Omental fat pad (tissue), 4 donors: ENCODE data around the gene ATP1B3. TPM values are rescaled to one million over a fixed set of nuclear protein-coding genes. Genes with fewer than 3 reads are reported as not detected.

ENCODE experiments used
- ATAC-seq: fragments of 150-250 bp; one replicate; pipeline ENCODE4 v1.9.1; 2016; ENCODE audit warnings: mild to moderate bottlenecking, moderate library complexity; ENCODE audit not compliant: low FRiP score
- DNase-seq: peaks from one replicate; pipeline ENCODE4 v3.0.0-alpha.2; 2019; ENCODE audit warnings: low spot score
- total RNA-seq, 4 donors: library from RNA; depleted of rRNA; stranded (reverse); fragments of >200 nt; gene quantifications; one replicate each; pipeline ENCODE4 v1.1.0, GENCODE V29; 2016
- TF ChIP-seq, protein P1 (sequence below), 3 donors: fragments of 450-650 bp; IDR thresholded peaks; one replicate each; pipeline ENCODE4 v1.5.1; 2016 to 2017; ENCODE audit warnings: antibody characterized with exemption in 3 of 3, mild to moderate bottlenecking in 3 of 3, moderate library complexity in 2 of 3

ATP1B3 gene
- total RNA-seq, 4 donors from 2014 or later, result 70.8 to 487 (median 228) TPM

DNA sequence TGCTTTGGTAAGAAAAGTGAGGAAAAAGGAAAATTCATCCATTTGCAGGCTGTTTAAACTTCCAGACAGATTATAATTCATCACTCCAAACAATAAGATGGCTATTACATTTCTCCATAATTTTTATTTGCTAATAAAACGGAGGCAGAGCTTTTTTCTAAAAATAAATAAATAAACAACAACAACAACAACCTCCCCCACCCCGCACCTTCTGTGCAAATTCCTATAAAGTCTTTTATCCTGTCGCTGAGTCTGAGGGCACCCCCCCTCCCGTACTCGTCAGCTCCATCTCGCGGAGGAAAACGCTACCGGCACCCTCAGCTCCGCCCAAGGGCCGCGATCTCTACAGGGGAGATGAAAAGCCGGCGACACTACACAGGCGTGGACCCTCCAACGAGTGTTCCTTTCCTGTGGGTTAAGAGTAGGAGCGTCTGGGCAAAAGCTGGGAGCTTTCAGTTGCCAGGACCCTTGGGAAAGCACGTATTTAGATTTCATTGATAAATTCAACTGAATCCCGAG lies 1.0 kb upstream of the ATP1B3 start:
- DNase-seq (peak; percentile 71), ATAC-seq (peak; percentile 84)
- TF ChIP-seq, protein P1, sequence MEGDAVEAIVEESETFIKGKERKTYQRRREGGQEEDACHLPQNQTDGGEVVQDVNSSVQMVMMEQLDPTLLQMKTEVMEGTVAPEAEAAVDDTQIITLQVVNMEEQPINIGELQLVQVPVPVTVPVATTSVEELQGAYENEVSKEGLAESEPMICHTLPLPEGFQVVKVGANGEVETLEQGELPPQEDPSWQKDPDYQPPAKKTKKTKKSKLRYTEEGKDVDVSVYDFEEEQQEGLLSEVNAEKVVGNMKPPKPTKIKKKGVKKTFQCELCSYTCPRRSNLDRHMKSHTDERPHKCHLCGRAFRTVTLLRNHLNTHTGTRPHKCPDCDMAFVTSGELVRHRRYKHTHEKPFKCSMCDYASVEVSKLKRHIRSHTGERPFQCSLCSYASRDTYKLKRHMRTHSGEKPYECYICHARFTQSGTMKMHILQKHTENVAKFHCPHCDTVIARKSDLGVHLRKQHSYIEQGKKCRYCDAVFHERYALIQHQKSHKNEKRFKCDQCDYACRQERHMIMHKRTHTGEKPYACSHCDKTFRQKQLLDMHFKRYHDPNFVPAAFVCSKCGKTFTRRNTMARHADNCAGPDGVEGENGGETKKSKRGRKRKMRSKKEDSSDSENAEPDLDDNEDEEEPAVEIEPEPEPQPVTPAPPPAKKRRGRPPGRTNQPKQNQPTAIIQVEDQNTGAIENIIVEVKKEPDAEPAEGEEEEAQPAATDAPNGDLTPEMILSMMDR (IDR thresholded peaks at IDR 0.05), result peak in 1 of 3 donors; percentile 62

DNA sequence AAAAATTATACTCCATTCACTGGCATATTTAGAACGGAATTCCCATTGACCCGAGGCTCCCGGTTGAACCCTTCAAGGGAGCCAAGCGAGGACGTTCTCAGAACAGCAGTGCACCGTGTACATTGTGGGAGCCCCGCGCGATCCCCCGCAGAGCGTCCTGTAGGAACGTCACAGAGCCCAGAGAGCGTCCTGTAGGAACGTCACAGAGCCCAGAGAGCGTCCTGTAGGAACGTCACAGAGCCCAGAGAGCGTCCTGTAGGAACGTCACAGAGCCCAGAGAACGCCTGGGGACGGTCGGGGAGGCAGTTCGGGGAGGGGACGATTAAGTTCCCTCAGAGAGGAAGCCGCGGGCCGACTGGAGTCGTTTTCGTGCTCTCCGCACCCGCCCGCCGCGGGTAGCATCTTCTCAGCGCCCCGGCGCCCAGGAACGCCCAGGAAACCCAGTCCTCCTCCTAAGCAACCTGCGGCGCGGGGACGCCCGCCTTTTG lies 506 bp upstream of the ATP1B3 start:
- DNase-seq (peak; percentile 54), ATAC-seq (peak; percentile 89)
- TF ChIP-seq, protein P1 (IDR thresholded peaks at IDR 0.05), result no peak

DNA sequence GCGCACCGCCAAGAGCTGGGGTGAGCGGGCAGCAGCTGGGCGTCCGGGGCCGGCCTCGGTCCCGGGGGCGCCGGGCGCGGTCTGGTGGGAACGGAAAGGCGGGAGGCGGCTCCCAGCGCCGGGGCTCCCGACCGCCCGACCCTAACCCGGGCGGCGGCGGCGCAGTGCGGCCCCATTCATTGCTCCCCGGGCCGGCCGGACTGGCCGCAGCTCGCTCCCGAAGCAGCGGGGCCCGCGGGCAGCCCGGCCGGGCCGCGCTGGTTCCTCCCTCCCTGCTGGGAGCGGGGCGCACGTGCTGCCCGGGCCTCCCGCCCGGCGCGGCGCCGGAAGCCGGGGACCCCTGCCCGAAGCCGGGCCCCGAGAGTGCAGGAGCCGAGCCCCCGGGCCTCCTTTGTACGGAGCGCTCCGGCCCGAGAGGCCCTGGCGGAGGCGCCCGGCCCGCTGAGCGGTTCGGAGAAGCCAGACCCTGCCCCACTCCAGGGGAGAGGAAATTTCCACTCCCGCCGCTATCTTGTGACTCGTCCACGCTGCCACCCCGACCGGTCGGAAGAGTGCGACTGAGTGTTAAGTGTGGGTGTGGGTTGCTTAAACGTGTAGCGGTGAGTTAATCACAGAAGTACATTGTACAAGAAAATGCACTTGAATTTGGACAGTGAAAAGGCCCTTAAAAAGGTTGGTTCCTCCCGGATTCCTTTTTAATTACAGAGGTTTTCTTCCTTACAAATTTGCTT lies 613 bp downstream of the ATP1B3 start:
- ATAC-seq, result peak; percentile 41
- TF ChIP-seq, protein P1 (IDR thresholded peaks at IDR 0.05), result no peak
- DNase-seq, result peak; percentile 37

DNA sequence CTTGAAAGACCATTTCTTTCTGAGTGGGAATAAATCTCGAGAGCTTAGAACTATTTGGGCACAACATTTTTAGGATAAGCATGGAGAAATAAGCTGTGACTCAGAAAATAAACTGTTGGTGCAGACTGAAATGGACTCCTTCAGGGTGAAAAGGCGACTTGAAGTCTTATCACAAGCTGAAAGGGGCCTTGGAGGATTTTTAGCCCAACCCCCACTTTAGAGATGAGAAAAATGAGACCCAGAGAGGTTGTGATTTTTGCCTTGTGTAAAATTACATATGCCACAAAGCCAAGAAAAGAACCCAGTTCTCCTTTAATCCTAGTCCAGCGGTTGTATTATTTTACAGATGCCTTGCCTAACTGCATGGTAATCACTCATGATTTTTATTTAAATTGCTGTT lies 1.5 kb downstream of the ATP1B3 start:
- DNase-seq, result no peak
- no peak for ATAC-seq
- TF ChIP-seq, protein P1 (IDR thresholded peaks at IDR 0.05), result no peak

DNA sequence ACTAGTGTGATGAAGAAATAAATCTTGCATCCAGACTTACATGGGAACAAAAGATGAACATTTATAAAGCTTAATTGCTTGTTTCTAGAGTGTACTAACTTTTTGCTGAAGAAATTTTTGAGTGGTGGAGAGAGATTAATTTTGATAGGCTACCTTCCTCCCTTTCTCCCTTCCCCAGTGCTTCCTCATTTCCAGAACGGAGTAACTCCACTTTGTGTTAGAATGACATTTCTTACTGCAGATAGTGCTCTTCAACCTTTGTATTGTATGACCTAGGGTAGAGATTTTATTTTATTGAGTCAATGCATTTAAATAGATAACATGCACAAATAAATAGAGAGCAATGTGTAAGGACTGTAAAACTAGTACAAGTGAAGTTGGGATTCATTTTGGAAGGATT lies 1.9 kb downstream of the ATP1B3 start:
- ATAC-seq (no peak), DNase-seq (no peak)
- TF ChIP-seq, protein P1 (IDR thresholded peaks at IDR 0.05), result no peak

DNA sequence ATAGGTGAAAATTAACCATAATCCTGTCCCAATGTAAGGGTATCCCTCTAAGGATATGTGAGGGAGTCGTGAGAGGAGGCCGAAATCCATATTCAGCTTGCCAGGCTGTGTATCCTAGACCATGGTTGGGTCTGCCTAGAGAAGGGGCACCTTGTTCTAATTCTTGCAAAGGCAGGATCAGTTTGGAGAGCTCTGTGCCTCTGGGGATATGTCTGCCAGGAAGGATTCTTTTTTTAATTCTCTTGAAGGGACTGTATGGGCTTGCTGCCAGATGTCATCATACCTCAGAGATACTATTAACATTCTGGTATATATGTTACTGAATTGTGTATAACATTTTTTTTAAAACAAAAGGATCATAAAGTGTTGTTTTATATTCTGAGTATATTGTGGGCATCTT lies 2.4 kb downstream of the ATP1B3 start:
- ATAC-seq (no peak), DNase-seq (no peak)
- TF ChIP-seq, protein P1 (IDR thresholded peaks at IDR 0.05), result no peak

DNA sequence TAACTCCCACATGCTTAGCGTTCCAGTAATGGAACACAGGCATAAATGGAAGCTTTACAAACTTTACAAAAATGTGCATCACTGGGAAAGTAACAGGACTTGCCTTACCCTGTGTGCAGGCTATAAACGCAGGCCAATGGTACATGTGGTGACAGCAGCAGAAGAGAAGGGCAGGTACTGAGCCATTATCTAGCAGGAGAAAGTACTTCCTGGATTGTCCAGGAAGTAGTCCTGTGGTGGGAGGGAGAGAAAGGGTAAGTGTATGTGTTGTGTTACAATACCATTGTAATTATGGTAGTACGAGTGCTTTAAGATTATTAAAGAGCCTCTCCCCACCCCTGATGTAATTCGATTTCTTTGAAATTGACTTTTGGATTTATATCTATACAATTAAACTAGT lies 5.3 kb downstream of the ATP1B3 start:
- DNase-seq, result no peak
- TF ChIP-seq, protein P1 (IDR thresholded peaks at IDR 0.05), result no peak
- ATAC-seq, result no peak
